ENCODE measurements around the gene OTX1. TPM values are rescaled to one million over a fixed set of nuclear protein-coding genes. Genes with fewer than 3 reads are reported as not detected.

OTX1 gene
- total and polyA plus RNA-seq, 9 of the 15 experiments (the other 6 are each of a cell fraction or from before 2014, with no cell fraction given) = 0.18 to 7.1 (median 0.58) TPM

- Histone ChIP-seq H4K20me1 (replicated peaks; ENCODE audit: control insufficient read depth, insufficient read depth, low read length) (no peaks in the 10 kb centered on the region), H3K9ac (ENCODE audit: insufficient read depth in 1 of 2, low read depth in 2 of 2, low read length in 2 of 2) (no peak overlapping the region), H2AFZ (ENCODE audit: low read depth, low read length) (no peak overlapping the region), H3K9me3 (replicated peaks; ENCODE audit: control insufficient read depth, insufficient read depth, low read depth, low read length) (peaks cover 3% of the 10 kb centered on the region), H3K27ac (ENCODE audit: extremely low read depth, low read depth, low read length) (no peak overlapping the region), H3K36me3 (ENCODE audit: control insufficient read depth, insufficient read depth, low read length) (peaks cover 2% of the 10 kb centered on the region; the same call in 2 of the 3 replicates), H3K4me3 (no peak overlapping the region), H3K27me3 (ENCODE audit: control insufficient read depth in 2 of 2, insufficient read depth in 2 of 2, low read length in 2 of 2) (no peaks in the 10 kb centered on the region), H3K4me2 (ENCODE audit: insufficient read depth, low read length) (no peak overlapping the region), H3K79me2 (ENCODE audit: control insufficient read depth, insufficient read depth, low read length) (peaks cover 12% of the 10 kb centered on the region; the same call in 2 of the 3 replicates), H3K4me1 (replicated peaks in 1 of 2; ENCODE audit: control insufficient read depth in 2 of 2, insufficient read depth in 2 of 2, low read length in 2 of 2) (peaks cover 2 to 33% of the 10 kb centered on the region in 2 experiments; a peak in 4 of 5 replicates), H3K9me1 (ENCODE audit: control insufficient read depth, insufficient read depth, low read length) (no peaks in the 10 kb centered on the region)
- 98% methylated on average over 49 of the region's 71 CpGs for WGBS (ENCODE audit: insufficient coverage, low coverage, missing lambda C conversion rate)
- TF ChIP-seq POLR2G (IDR thresholded peaks at IDR 0.05; ENCODE audit: low read depth, low read length) (peak; percentile 41), ZBTB8A (IDR thresholded peaks at IDR 0.05; ENCODE audit: partially characterized antibody) (no peak), HNRNPLL (IDR thresholded peaks at IDR 0.05; ENCODE audit: low read depth, low read length, poor library complexity, severe bottlenecking) (no peak), ZNF644 (tag; IDR thresholded peaks at IDR 0.05; ENCODE audit: low read depth) (no peak), ZBTB33 (CRISPR knock-in tag; IDR thresholded peaks at IDR 0.05) (peak; percentile 68)
- ATAC-seq (no peak), FAIRE-seq (no peak), DNase-seq (ENCODE audit: extremely low read depth in 1 of 4, low spot score in 3 of 4) (no peak)
- intact Hi-C loops (cut with micrococcal nuclease) = no loop called here
- in situ Hi-C loops (cut with MboI) = no loop called here
- POLR2A ChIA-PET = interaction anchor here (0.7 to 1.2 kb wide), 3 partner anchors 18 to 794 kb away, joined by 3 read pairs; no protein-coding TSS in a partner anchor
- CTCF ChIA-PET (ENCODE audit: low intra/inter-chr PET ratio) = no interaction called here
- BruUV-seq (replicated peaks) = no TSS peak
Measured at GRCh38 chr2:63047321-63048279, 3.0 kb upstream of the OTX1 start.
